LNCaP clone FGC (cell line): ENCODE measurements around the gene FAM162A.

Experiments used
- DNase-seq: peaks from one replicate; pipeline ENCODE4 v3.0.0-alpha.2; 2011; ENCODE audit warnings: low read depth
- H3K4me3 ChIP-seq: 2 replicates; pipeline ENCODE4 v1.5.1; 2011; ENCODE audit warnings: mild to moderate bottlenecking, low read depth, low read length, control low read depth
- CTCF ChIP-seq: IDR thresholded peaks from 2 replicates; pipeline ENCODE4 v1.5.1; 2012; ENCODE audit warnings: mild to moderate bottlenecking; ENCODE audit not compliant: control insufficient read depth, insufficient read depth; ENCODE audit errors: extremely low read depth

Gene FAM162A

GRCh38 chr3:122415762-122416654, 32.0 kb downstream of the FAM162A start, which contains the start of gene WDR5B:
Gene WDR5B (minus strand): TSS chr3:122416062. CDS start chr3:122415528, 534 bp downstream.
- H3K4me3 ChIP-seq, result peak within 1 kb of the TSS; percentile 78
- peak; percentile 96 for DNase-seq
- no peak for TF ChIP-seq CTCF

DNA sequence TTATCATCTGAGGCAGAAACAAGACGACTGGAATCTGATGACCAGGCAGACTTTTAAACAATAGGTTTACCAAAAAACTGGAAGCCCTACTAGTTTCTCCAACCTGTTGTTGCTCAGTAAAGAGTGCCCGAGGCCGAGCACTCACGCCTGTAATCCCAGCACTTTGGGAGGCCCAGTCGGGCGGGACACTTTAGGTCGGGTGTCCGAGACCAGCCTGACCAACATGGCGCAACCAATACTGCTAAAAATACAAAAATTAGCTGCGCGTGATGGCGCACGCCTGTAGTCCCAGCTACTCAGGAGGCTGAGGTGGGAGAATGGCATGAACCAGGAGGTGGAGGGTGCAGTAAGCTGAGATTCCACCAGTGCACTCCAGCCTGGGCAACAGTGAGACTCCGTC, 33.0 kb downstream of the FAM162A start:
- no peak for TF ChIP-seq CTCF
- no peak for DNase-seq

GRCh38 chr3:122421101-122421500, 37.1 kb downstream of the FAM162A start:
- TF ChIP-seq CTCF, result no peak
- no peak for DNase-seq
- H3K4me3 ChIP-seq, result no peak overlapping the region

More for the DNA sequence above, 33.0 kb downstream of the FAM162A start:
- peak overlapping the region; percentile 78 for H3K4me3 ChIP-seq

GRCh38 chr3:122421836-122422235, 37.9 kb downstream of the FAM162A start:
- no peak overlapping the region for H3K4me3 ChIP-seq
- no peak for DNase-seq
- TF ChIP-seq CTCF, result no peak

DNA sequence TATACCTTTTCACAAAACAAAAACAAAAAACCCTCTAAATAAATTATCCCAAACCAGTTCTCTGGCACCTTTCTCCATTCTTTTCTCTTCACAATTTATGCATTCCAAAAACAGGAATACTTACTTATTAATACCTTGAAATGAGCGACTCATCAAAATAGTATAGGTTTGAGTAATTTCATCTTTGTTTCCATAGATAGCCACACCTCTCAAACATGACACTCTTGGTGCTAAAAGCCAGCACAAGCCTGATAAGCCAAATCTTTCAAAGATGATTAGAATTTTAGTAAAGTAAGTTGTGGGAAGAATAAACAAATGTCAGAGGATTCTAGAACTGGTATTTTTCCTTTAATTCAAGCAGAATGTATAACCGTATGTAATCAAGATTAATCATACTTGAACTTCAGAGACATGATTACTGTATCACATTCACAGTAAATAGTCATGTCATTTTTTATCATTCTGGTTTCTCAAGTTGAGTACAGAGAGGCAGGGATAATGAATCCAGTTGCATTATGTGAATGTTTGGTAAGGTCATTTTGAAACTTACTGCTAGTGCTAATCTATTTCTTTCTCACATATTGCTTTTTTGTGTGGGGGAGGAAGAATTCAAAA, 44.0 kb downstream of the FAM162A start:
- TF ChIP-seq CTCF, result no peak
- DNase-seq, result no peak
- no peak overlapping the region for H3K4me3 ChIP-seq

DNA sequence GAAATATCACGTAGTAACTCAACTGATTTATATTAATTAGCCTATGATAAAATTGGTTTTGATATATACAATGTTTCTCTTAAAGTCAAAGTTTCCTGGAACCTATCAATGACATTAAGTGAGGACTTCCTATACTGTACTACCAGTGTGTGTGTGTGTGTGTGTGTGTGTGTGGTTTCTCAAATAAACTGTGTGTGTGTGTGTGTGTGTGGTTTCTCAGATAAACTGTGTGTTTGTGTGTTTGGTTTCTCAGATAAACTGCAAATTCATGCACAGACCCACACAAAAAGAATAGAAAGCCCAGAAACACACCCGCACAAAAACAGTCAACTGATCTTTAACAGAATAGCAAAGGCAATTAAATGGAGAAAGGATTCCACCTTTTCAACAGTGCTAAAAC, 46.4 kb downstream of the FAM162A start:
- no peak overlapping the region for H3K4me3 ChIP-seq
- no peak for DNase-seq
- TF ChIP-seq CTCF, result no peak
